GM18499 (cell line): ENCODE data around the gene IL21R.
A peak's percentile ranks its signal among the peaks of the same experiment; 100 is the strongest.
"Not testable (repeated sequence)": the region's sequence is repeated elsewhere in the genome, so short reads cannot be mapped to it uniquely, and the experiment has no call there.

Experiments used
- ATAC-seq: cut with Tn5 transposase; IDR thresholded peaks from one replicate; pipeline ENCODE4 v1.9.1; 2021; ENCODE audit warnings: moderate number of reproducible peaks; ENCODE audit not compliant: insufficient read depth, unreplicated experiment

Gene IL21R

DNA sequence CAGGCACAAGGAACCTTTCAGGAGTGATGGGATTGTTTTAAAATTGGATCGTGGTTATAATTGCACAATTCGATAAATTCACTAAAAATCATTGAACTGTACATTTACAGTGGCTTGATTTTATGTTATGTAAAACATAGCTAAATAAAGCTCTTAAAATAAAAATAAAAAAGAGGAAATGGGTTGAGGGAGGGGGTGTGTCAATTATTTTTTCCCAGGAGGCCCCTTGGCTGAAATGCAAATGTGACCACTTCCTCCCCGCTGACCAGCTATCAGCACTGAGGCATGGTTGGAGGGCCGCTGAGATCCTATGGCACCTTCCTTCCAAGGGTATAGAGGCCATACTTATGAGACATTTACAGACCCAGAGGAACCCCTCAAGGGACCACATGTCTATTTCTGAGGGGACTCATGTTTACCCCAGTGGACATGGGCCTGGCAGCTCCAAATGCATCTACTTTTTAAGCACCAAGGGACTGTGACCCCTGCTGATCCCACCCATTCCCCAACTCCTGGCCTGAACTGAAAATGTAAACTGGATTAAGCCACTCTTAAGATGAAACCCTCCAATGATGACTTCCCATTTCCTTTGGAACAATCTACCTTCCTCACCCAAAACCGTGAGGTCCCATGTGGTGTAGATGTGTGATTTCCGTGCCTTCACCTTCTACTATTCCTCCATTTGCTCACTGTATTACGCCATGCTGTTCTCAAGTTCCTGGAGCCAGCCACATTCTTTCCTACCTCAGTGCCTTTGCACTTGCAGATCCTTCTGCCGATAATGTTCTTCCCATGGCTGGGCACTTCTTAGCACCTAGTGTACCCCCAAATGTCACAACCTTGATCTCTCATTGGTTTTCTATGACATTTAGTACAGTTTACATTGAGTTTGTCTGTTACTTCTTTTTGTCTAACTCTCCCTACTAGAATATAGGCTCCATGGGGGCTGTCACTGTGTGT, 2.8 kb upstream of the IL21R start:
- ATAC-seq, result no peak

DNA sequence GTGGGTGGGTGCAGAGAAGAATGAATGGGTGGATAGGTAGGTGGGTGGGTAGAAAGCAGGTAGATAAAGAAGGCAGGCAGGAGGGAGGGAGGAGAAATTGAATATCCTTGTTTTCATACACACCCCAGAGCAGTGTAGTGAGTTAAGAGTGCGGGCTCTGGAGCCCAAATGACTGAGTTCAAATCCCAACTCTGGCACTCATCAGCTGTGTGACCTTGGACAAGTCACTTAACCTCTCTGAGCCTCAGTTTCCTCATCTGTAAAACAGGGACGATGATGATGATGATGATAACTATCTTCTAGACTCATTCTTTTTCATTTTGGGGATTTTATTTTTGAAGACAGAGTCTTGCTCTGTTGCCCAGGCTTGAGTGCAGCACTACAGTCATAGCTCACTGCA, 2.0 kb upstream of the IL21R start:
- ATAC-seq, result no peak

DNA sequence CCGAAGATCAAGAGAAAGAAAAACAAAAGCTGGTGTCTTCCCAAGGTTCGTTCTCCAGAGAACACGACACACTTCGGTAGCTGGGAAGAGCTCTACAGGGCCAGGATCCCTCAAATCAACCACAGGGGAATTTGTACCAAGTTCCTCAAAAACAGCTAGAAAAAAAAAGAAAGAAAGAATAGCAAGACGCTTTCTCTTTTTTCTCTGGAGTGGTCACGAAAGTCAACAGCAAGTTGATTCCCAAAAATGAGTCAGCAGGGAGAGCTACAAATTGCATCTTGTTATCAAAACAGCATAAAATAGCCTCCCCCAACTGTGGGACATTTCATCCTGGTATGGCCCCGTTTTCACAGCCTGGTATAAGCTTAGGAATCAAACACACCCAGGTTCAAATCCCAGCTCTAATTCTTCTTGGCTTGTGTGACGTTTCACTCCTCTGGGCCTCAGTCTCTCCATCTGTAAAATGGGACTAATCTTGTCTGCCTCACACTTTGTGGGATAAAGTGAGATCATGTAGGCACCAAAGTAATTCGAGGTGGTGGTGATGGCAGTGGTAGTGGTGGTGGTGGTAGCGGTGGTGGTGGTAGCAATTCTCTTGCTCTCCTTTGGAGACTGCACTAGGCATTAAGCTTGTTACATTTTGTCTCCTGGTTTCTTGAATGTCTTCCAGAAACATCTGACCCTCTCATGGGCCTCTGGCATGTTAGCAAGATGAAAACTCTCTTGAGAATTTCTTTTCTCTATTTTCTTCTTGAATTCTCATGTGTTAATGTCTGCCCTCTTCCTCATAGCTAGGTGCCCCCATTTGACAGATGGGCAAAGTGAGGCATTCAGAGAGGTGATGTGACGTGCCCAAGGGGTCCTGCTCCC, 988 bp upstream of the IL21R start:
- ATAC-seq, result no peak

DNA sequence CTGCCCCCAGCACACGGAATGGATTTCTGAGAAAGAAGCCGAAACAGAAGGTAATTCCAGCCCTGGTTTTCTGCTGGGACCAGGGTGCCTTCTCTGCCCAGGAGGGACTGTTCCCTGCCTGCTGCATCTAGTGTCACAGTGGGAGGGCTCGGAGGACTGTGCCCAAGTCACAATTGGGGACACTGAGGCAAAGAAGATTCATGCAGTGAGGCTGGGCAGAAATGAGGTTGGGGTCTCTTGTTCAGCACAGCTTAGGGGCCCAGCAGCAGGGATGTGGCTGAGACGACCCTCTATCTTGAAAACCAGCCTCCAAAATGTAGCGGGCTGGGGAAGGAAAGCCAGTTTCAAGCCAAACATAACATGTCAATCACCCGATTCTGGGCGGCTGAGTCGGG, 592 bp downstream of the IL21R start:
- no peak for ATAC-seq

DNA sequence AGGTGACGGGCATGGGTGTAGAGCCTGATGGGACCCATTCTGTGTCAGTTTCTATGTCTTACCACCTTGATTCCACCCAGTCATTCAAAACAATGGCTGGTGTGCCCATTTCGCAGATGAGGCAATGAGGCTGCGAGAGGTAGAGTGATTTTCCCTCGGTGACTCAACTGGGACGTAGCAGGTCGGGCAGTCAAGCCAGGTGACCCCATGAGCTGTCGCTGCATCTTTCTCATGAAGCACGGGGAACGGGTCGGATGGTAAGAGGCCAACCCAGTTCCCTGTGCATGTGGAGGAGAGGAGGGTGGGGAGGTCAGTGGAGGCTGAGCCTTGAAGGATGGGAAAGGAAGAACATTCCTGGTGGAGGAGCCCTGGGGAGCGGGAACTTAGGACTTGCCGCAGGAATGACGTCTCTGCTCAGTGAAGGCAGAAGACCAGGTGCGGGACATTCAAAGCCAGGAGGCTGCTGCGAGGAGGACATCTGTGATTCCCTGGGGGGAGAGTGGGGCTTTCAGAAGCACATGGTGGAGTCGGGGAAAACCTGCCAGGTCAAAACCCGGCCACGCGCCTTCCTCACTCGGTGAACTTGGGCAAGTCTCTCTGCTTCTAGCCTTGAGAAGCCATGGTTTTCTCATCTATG, 1.1 kb downstream of the IL21R start:
- no peak for ATAC-seq

DNA sequence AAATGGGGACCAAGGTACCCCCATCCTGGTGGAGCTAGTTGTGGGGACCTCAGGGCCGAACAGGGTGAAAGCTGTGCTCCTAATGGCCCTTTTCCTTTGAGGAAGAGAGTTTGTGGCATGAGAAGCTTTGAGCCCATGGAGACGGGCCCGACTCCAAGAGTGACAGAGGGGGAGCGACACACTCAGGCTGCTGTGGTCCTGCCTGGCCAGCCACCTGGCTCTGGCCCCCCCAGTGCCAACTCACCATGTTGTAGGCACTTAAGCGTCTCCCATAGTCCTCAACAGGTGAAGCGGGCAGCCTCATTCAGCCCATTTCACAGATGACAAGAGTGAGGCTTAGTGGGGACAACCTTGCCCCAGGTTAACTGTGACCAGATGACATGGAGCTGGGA, 1.6 kb downstream of the IL21R start:
- ATAC-seq, result no peak

DNA sequence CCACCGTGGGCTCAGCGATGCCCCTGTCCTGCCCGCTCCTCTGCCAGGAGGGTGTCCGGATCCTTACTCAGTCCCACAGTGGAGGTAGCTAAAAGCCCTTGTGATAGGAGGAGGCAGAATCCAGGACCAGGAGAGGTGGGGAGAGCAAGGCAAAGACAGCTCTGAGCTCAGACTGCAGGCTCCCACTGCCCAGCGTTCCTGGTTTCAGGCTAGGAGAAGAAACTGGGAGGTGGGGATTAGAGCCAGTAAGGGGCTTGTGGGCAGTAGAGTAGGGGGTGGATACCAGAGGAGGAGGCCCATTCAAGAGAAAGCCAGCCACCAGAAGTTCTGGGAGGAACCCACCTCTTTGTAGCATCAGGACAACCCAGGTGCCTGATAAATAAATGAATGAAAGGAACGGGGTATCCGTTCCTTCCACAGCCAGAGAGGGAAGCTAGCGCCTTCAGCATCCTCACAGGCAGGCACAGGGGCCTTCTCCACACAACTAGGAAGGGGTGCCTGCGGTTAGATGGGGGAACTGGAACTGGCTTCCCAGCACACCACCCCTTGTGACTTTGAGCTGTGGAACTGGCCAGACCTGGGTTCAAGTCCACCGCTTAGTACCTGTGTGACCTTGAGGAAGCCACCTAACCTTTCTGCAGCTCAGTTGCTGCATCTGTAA, 2.3 kb downstream of the IL21R start:
- ATAC-seq, result no peak

DNA sequence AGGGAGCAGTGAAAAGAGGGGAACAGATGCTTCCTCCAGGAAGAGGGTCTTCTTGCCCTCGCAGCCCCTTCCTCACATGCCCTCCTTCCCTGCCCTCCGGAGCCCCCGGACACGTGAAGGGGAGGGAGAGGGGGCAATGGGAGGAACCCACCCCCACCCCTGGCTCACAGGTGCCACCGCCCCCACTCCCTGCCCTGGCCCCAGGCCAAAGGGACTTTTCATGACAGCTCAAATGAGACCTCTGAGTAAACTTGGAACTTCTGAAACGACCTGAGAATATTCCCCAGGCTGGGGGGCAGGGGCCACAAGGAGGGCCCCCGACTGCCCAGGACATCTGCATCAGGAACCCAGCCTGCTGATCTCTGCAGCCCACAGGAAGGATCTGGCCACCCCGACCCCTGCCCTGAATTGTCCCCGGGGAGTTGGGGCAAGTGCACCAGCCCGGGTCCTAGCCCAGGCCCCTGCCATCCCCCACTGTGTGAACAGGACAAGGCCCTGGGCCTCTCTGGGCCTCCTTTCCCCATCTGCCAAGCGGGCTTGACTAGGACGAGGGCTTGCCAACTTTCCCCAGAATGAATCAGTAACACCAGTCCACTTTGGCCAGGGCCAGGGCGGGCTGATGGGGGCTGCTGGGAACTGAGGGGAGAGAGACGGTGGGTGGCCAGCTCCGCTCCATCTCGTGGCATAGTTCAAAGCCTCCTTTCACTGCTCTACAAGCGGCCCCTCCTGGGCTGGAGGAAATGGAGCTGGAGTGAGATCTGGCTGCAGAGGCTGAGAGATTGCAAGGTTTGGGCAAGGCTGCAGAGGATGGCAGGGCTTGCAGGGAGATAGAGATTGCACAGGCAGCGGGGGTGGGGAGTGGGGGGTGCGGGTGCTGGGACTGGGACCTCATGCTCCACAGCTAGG, 3.8 kb downstream of the IL21R start:
- ATAC-seq, result no peak

DNA sequence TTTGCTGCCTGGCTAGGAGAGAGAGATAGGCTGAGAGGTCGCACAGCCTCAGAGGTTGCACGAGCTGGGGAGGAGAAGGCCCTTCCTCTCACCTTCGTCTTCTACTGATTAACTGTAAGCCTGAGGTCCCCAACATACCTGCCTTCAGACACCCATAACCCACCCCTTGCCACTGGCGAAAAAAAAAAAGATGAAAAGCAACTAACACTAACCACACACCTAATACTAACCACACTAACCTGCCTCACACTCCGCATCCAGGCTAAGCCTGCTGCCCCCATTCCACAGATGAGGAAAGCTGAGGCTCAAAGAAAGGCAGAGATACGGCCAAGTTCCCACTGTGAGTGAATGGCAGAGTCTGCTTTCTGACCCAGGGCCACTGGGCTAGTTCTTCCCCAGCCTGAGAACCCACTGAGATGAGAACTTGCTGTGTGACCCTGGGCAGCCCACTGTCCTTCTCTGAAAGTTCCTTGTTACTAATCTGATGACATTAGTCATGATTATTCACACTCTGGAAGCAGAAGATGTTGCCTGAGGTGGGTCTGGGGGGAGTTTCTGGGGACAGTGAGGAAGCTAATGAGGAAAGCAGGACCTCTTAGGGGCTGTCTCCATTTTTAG, 4.6 kb downstream of the IL21R start:
- no peak for ATAC-seq

DNA sequence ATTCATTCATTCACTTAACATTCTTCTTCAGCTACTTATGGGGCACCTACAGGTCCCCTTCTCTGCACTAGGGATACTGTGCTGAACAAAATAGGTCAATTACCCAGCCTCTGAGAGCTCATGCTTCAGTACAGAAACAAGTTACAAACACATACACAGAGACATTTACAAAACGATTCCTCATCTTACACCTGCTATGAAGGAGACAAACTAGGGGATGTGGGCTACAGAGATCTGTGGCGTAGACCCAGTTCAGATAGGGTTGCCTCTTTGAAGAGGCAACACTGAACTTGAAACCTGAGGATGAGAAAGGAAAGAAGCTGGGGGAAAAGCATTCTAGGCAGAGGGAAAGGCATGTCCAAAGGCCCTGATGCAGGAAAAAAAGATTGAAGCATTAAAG, 5.2 kb downstream of the IL21R start:
- no peak for ATAC-seq

DNA sequence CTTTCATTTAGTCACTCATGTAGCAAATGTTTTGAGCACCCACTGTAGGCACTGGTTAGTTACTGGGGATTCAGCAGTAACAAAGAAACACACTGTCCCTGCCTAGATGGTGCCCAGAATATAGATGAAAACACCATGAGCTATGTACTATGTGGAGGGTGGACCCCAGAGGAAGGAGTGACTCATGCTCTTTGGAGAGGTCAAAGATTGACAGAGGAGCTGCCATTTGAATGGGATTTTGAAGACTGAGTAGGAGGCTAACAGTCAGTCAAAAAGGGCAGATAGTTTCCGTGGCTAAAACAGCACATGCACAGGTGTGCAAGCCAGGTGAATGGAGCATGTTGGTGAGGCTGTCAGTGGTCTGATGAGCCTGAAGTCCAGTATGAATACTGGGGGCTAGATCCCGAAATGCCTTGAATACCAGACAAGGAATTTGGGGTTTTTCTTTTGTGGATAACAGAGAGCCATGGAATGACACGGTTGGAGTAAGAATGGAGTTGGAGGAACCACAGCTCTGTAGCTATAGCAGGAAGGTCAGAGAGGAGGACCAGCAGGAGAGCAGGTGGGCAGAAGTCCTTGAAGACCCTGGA, 6.1 kb downstream of the IL21R start:
- ATAC-seq, result peak; percentile 35

DNA sequence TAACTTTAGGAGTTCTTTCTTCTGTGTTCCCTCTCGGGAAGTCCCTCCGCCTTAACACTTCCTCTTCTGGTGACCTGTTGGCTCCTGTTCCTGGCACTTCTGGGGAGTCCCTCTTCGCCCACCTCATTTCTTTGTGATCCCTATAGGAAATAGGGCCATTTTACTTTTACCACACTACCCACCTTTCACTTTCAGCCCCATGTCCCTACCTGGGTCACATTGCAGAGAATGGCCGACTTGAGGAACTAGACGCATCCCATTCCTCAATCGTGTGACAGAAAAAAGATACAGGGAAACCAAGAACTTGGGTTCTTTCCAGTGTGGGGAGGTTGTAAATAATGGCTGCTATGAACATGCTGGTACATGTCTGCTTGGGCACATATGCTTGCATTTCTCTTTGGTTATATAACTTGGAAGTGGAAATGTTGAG, 6.6 kb downstream of the IL21R start:
- ATAC-seq, result no peak

DNA sequence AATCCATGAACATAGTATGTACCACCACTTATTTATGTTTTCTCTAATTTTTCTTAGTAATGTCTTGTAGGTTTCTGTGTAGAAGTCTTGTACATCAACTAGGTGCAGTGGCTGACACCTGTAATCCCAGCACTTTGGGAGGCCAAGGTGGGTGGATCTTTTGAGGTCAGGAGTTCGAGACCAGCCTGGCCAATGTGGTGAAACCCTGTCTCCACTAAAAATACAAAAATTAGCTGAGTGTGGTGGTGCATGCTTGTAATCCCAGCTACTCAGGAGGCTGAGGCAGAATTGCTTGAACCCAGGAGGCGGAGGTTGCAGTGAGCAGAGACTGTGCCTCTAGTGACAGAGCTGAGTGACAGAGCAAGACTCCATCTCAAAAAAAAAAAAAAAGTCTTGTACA, 8.0 kb downstream of the IL21R start:
- ATAC-seq, result not testable (repeated sequence)

DNA sequence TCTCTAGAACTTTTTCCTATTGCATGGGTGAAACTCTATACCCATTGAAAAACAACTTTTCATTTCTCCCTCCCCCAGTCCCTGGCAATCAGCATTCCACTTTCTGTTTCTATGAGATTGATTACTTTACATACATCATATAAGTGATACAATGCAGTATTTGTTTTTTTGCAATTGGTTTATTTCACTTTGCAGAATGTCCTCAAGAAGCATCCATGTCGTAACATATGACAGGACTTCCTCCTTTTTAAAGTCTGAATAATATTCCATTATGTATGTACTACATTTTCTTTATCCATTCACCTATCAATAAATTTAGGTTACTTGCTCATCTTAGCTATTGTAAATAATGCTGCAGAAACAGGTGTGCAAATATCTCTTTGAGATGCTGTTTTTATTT, 8.8 kb downstream of the IL21R start:
- no peak for ATAC-seq

DNA sequence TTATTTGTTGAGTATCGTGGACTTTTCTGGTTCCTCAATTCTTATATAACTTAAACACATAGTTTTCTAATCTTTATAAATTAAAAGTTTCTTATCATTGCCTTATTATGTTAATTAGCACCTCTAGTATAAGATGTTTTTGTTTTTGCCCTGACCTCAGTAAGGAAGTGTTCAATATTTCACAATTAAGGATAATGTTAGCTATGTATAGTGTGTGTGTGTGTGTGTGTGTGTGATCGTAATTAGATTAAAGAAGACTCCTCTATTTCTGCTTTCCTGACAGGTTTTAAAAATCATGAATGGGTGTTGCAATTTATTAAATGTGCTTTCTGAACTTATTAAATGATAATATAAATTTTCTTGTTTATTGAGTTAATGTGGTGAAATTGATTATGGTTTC, 12.0 kb downstream of the IL21R start:
- no peak for ATAC-seq

DNA sequence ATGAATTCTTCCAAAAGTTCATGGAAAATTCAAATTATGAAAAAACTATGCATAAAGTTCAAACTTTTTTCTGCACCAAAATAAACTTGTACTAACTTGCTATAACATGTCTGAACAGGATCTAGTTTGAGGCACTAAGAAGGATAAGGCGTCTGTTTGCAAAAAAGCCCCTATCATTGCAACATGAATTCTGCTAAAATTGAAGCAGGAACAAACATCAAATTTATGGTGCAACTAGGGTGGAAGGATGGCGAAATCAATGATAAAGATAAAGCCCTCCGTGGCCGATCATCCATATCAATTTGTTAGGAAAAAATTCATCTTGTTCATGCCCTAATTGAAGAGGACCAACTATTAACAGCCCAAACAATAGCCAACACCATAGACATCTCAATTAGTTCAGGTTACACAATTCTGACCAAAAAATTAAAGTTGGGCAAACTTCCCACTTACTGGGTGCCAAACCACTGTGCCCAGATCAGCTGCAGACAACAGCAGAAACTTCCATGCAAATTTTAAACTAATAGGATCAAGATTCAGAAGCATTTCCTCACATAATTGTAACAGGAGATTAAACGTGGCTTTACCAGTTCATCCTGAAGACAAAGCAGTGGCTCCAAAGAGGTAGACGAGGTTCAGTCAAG, 12.9 kb downstream of the IL21R start:
- no peak for ATAC-seq

DNA sequence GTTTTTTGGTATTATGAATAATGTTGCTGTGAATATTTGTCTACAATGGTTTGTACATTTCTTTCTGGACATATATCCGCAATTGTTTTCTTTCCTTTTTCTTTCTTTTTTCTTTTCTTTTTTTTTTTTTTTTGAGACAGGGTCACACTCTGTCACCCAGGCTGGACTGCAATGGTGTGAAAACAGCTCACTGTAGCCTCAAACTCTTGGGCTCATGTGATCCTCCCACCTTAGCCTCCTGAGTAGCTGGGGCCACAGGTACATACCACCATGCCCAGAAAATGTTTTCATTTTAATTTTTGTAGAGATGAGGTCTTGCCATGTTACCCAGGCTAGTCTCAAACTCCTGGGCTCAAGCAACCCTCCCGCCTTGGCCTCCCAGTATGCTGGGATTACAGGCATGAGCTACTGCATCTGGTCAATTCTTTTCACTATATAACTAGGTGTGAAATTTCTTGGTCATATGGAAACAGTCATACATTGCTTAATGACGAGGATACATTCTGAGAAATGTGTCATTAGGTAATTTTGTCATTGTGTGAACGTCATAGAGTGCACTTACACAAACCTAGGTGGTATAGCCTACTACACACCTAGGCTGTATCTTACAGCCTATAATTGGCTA, 15.2 kb downstream of the IL21R start:
- no peak for ATAC-seq
